ENCODE data around the gene DCUN1D1.

Gene DCUN1D1

GRCh38 chr3:182892226-182892625, 88.1 kb downstream of the DCUN1D1 start:
- DNase-seq (ENCODE audit: low spot score) = no peak

GRCh38 chr3:182891364-182891763, 89.0 kb downstream of the DCUN1D1 start:
- DNase-seq (ENCODE audit: low spot score) = no peak

- no peak for DNase-seq (ENCODE audit: low spot score)
These were observed 90.2 kb downstream of the DCUN1D1 start for GRCh38 chr3:182889948-182890629.
